Measurements from ENCODE around the gene PITX3. TPM values are rescaled to one million over a fixed set of nuclear protein-coding genes. Genes with fewer than 3 reads are reported as not detected.

The PITX3 gene
- total RNA-seq, 1 donor from 2014 or later: not detected

DNA sequence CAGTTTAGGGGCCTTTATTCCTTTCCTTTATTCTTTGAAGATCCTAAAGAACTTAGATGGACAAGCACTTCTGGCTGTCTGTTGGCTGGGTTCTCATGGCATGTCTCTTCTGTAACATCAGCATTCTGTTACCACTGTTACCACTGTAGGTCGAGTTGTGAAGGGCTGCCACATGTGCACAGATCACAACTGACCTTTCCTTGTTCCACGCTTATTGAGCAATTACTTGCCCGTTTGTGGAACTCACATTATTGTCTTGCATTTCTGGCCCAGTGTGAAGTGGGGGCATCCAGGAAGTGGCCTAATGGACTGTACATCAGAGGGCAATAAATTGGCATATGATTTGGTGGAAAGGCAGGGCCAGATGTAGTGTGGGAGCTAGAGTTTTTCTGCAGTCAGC, 27.7 kb upstream of the PITX3 start:
- Mint-ChIP-seq H3K36me3 (ENCODE audit: insufficient read depth) (peaks cover 7% of the 10 kb centered on the region), H3K27me3 (no peaks in the 10 kb centered on the region), H3K27ac (no peak overlapping the region), H3K4me1 (ENCODE audit: low read depth) (peaks cover 6% of the 10 kb centered on the region), H3K4me3 (ENCODE audit: low read depth) (no peak overlapping the region), H3K9me3 (ENCODE audit: low read depth) (no peaks in the 10 kb centered on the region)
- DNase-seq (ENCODE audit: low spot score, unreplicated experiment): no peak
- TF ChIP-seq CTCF (IDR thresholded peaks at IDR 0.05; ENCODE audit: unreplicated experiment): no peak

GRCh38 chr10:102268375-102268888, 27.1 kb upstream of the PITX3 start:
- no peak for DNase-seq (ENCODE audit: low spot score, unreplicated experiment)
- H3K4me1 Mint-ChIP-seq (ENCODE audit: low read depth): peaks cover 6% of the 10 kb centered on the region
- H3K27ac Mint-ChIP-seq: no peak overlapping the region
- no peak for TF ChIP-seq CTCF (IDR thresholded peaks at IDR 0.05; ENCODE audit: unreplicated experiment)
- peaks cover 6% of the 10 kb centered on the region for H3K36me3 Mint-ChIP-seq (ENCODE audit: insufficient read depth)
- H3K27me3 Mint-ChIP-seq: no peaks in the 10 kb centered on the region
- H3K9me3 Mint-ChIP-seq (ENCODE audit: low read depth): no peaks in the 10 kb centered on the region
- H3K4me3 Mint-ChIP-seq (ENCODE audit: low read depth): no peak overlapping the region

DNA sequence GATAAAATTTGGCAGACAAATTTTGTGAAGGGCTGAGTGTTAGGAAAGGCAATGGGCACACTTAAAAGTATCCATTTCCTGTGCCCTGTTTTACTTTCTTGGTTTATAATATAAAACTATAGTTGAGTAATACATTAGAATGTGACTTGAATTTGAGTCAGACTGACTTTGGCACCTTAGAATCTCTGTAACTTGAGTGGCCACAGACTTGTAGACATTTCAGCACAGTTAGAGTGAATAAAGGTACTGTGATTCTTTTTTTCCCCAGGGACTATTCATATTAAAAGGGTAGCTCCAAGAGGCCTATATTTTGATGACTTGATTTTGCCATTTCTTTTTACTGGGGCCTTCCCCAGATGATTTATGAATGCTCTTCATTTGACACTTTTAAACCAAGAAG, 26.4 kb upstream of the PITX3 start:
- H3K4me3 Mint-ChIP-seq (ENCODE audit: low read depth): no peak overlapping the region
- H3K27ac Mint-ChIP-seq: no peak overlapping the region
- H3K4me1 Mint-ChIP-seq (ENCODE audit: low read depth): peaks cover 6% of the 10 kb centered on the region
- H3K36me3 Mint-ChIP-seq (ENCODE audit: insufficient read depth): peaks cover 4% of the 10 kb centered on the region
- H3K9me3 Mint-ChIP-seq (ENCODE audit: low read depth): no peaks in the 10 kb centered on the region
- DNase-seq (ENCODE audit: low spot score, unreplicated experiment): no peak
- H3K27me3 Mint-ChIP-seq: no peaks in the 10 kb centered on the region
- no peak for TF ChIP-seq CTCF (IDR thresholded peaks at IDR 0.05; ENCODE audit: unreplicated experiment)

DNA sequence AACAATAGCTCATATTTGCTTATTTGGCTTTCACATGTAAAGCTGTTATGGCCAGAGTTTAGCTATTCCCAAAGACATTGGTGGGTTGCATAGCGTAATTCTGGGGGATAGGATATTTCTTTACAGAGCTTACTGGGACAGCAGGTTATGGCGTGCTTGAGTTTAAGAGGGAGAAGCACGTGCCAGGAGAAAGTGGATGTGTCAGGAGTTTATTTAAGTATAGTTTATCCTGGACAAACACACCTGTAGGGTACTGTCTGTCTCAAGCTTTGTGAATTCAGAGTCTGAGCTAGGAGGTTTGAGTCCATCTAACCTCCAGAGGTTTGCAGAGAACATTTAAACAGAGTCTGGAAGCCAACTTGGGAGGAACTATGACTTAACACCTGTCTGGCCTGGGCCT, 25.4 kb upstream of the PITX3 start:
- no peak for TF ChIP-seq CTCF (IDR thresholded peaks at IDR 0.05; ENCODE audit: unreplicated experiment)
- Mint-ChIP-seq H3K4me3 (ENCODE audit: low read depth) (no peak overlapping the region), H3K9me3 (ENCODE audit: low read depth) (no peaks in the 10 kb centered on the region), H3K36me3 (ENCODE audit: insufficient read depth) (peaks cover 4% of the 10 kb centered on the region), H3K4me1 (ENCODE audit: low read depth) (peaks cover 6% of the 10 kb centered on the region), H3K27ac (no peak overlapping the region), H3K27me3 (no peaks in the 10 kb centered on the region)
- no peak for DNase-seq (ENCODE audit: low spot score, unreplicated experiment)

- no peaks in the 10 kb centered on the region for H3K27me3 Mint-ChIP-seq
- no peak overlapping the region for H3K27ac Mint-ChIP-seq
- H3K36me3 Mint-ChIP-seq (ENCODE audit: insufficient read depth): peaks cover 6% of the 10 kb centered on the region
- peaks cover 6% of the 10 kb centered on the region for H3K4me1 Mint-ChIP-seq (ENCODE audit: low read depth)
- H3K9me3 Mint-ChIP-seq (ENCODE audit: low read depth): no peaks in the 10 kb centered on the region
- DNase-seq (ENCODE audit: low spot score, unreplicated experiment): no peak
- TF ChIP-seq CTCF (IDR thresholded peaks at IDR 0.05; ENCODE audit: unreplicated experiment): no peak
- H3K4me3 Mint-ChIP-seq (ENCODE audit: low read depth): no peak overlapping the region
These were observed 23.1 kb upstream of the PITX3 start for GRCh38 chr10:102264371-102264770.
